H1 (cell line): ENCODE measurements around the gene CYP1A1. TPM values are rescaled to one million over a fixed set of nuclear protein-coding genes. Genes with fewer than 3 reads are reported as not detected.

Experiments
- CTCF ChIA-PET: fragments of 300-600 bp; sonication (Branson Sonifier 250); formaldehyde crosslinking; loops from one replicate; lab custom pipeline; 2021; ENCODE audit not compliant: partially characterized antibody; lab: Charles Lee
- POLR2A ChIA-PET: fragments of 300-600 bp; sonication (Branson Sonifier 250); formaldehyde crosslinking; loops from one replicate; lab custom pipeline; 2021; ENCODE audit warnings: inconsistent platforms; ENCODE audit not compliant: partially characterized antibody; lab: Charles Lee
- DNase-seq, 2 experiments: peaks; one replicate each; pipeline versions ENCODE4 v3.0.0 to v3.0.0-alpha.2; 2010 to 2022; ENCODE audit warnings: low spot score in 2 of 2, low read depth in 1 of 2, mixed read lengths in 1 of 2
- FAIRE-seq: peaks from 2 replicates; lab custom pipeline; 2011; peaks lifted over from hg19 to GRCh38; lab: Jason Lieb, UNC
- H2AFZ ChIP-seq: 2 replicates; pipeline ENCODE4 v1.8.1; 2012; ENCODE audit warnings: low read length, inconsistent platforms
- H2AK5ac ChIP-seq: 2 replicates; pipeline ENCODE4 v1.6.1; 2013; ENCODE audit warnings: low read depth, low read length
- H2BK120ac ChIP-seq: replicated peaks from 2 replicates; pipeline ENCODE3; 2013; ENCODE audit warnings: low read depth, low read length, inconsistent platforms
- H2BK12ac ChIP-seq: 2 replicates; pipeline ENCODE4 v1.6.1; 2013; ENCODE audit warnings: low read depth, low read length
- H2BK15ac ChIP-seq: 2 replicates; pipeline ENCODE4 v1.6.1; 2013; ENCODE audit warnings: low read length
- H2BK20ac ChIP-seq: 2 replicates; pipeline ENCODE4 v1.6.1; 2013; ENCODE audit warnings: low read length
- H2BK5ac ChIP-seq: 2 replicates; pipeline ENCODE4 v1.6.1; 2013; ENCODE audit warnings: low read depth, low read length
- H3K14ac ChIP-seq: 2 replicates; pipeline ENCODE4 v1.6.1; 2013; ENCODE audit warnings: inconsistent platforms; ENCODE audit not compliant: insufficient read length
- H3K18ac ChIP-seq: 2 replicates; pipeline ENCODE4 v1.6.1; 2013; ENCODE audit warnings: low read length; ENCODE audit errors: extremely low read depth
- H3K23ac ChIP-seq: 2 replicates; pipeline ENCODE4 v1.6.1; 2013; ENCODE audit warnings: inconsistent platforms; ENCODE audit not compliant: insufficient read length
- H3K23me2 ChIP-seq: 2 replicates; pipeline ENCODE4 v1.6.1; 2013; ENCODE audit warnings: low read depth, low read length
- H3K27ac ChIP-seq: 2 replicates; pipeline ENCODE4 v1.6.1; 2011; ENCODE audit warnings: low read depth, low read length, inconsistent platforms
- H3K27me3 ChIP-seq, 4 experiments: replicated peaks in 1 of 4; 1 replicate in 1 of 4; 2 replicates in 3 of 4; pipeline versions ENCODE4 v1.6.1 to v1.8.1; 2011 to 2013; ENCODE audit warnings: low read length in 3 of 4, mild to moderate bottlenecking in 3 of 4, inconsistent platforms in 2 of 4, mixed read lengths in 2 of 4, moderate library complexity in 1 of 4; ENCODE audit not compliant: control insufficient read depth in 3 of 4, insufficient read depth in 3 of 4; ENCODE audit errors: extremely low read depth in 1 of 4
- H3K36me3 ChIP-seq, 4 experiments: 2 replicates each; pipeline versions ENCODE4 v1.6.1 to v1.8.1; 2011 to 2013; ENCODE audit warnings: mild to moderate bottlenecking in 4 of 4, low read length in 3 of 4, moderate library complexity in 2 of 4, control low read depth in 1 of 4, inconsistent platforms in 1 of 4; ENCODE audit not compliant: insufficient read depth in 4 of 4, control insufficient read depth in 2 of 4
- H3K4ac ChIP-seq: replicated peaks from 2 replicates; pipeline ENCODE3; 2013; ENCODE audit warnings: low read length, low read depth, mixed read lengths, inconsistent platforms; ENCODE audit not compliant: insufficient read length
- H3K4me1 ChIP-seq, 4 experiments: replicated peaks in 1 of 4; 1 replicate in 1 of 4; 2 replicates in 3 of 4; pipeline versions ENCODE4 v1.6.1 to v1.8.1; 2011 to 2013; ENCODE audit warnings: low read length in 3 of 4, inconsistent platforms in 2 of 4, mixed read lengths in 1 of 4; ENCODE audit not compliant: insufficient read depth in 4 of 4, control insufficient read depth in 3 of 4
- H3K4me2 ChIP-seq, 2 experiments: 2 replicates each; pipeline versions ENCODE4 v1.6.1 to v1.8.1; 2011 to 2013; ENCODE audit warnings: low read depth in 2 of 2, low read length in 2 of 2, control low read depth in 1 of 2, inconsistent platforms in 1 of 2, mild to moderate bottlenecking in 1 of 2; ENCODE audit not compliant: insufficient read depth in 1 of 2
- H3K4me3 ChIP-seq, 4 experiments: fragments of 200-600, 300-600 bp in 1 of 4; sonication (generic), shearing (Covaris generic), sonication (Bioruptor Twin) in 1 of 4; 2 replicates each; pipeline versions ENCODE4 v1.5.1 to v1.8.1; 2011 to 2016; ENCODE audit warnings: low read length in 4 of 4, low read depth in 3 of 4, control low read depth in 2 of 4, inconsistent platforms in 2 of 4, mild to moderate bottlenecking in 2 of 4, mixed read lengths in 1 of 4, moderate library complexity in 1 of 4; ENCODE audit not compliant: insufficient read depth in 2 of 4; ENCODE audit errors: extremely low read depth in 1 of 4
- H3K56ac ChIP-seq: replicated peaks from 2 replicates; pipeline ENCODE3; 2013; ENCODE audit warnings: low read depth, mild to moderate bottlenecking, mixed read lengths, low read length, inconsistent platforms; ENCODE audit not compliant: insufficient read length
- H3K79me1 ChIP-seq: 2 replicates; pipeline ENCODE4 v1.6.1; 2013; ENCODE audit warnings: low read depth, low read length, control low read depth
- H3K79me2 ChIP-seq, 2 experiments: 2 replicates each; pipeline versions ENCODE4 v1.6.1 to v1.8.1; 2012 to 2013; ENCODE audit warnings: low read length in 2 of 2, mild to moderate bottlenecking in 2 of 2, inconsistent platforms in 1 of 2; ENCODE audit not compliant: insufficient read depth in 2 of 2, control insufficient read depth in 1 of 2
- H3K9ac ChIP-seq, 4 experiments: replicated peaks in 1 of 4; 1 replicate in 1 of 4; 2 replicates in 3 of 4; pipeline versions ENCODE4 v1.6.1 to v1.8.1; 2011 to 2013; ENCODE audit warnings: low read depth in 3 of 4, low read length in 3 of 4, control low read depth in 2 of 4, mild to moderate bottlenecking in 2 of 4, moderate library complexity in 2 of 4, inconsistent platforms in 1 of 4; ENCODE audit errors: extremely low read depth in 1 of 4
- H3K9me3 ChIP-seq, 2 experiments: 2 replicates each; pipeline versions ENCODE4 v1.6.1 to v1.8.1; 2012 to 2013; ENCODE audit warnings: mild to moderate bottlenecking in 2 of 2, moderate library complexity in 2 of 2, control low read depth in 1 of 2, inconsistent platforms in 1 of 2, low read depth in 1 of 2, low read length in 1 of 2, mixed read lengths in 1 of 2; ENCODE audit not compliant: insufficient read depth in 2 of 2
- H4K20me1 ChIP-seq, 2 experiments: replicated peaks in 1 of 2; 2 replicates each; pipeline versions ENCODE3 to v1.8.1; 2011 to 2013; ENCODE audit warnings: inconsistent platforms in 2 of 2, low read length in 2 of 2, mild to moderate bottlenecking in 1 of 2; ENCODE audit not compliant: insufficient read depth in 2 of 2, control insufficient read depth in 1 of 2
- H4K5ac ChIP-seq: 2 replicates; pipeline ENCODE4 v1.6.1; 2013; ENCODE audit warnings: low read length, low read depth, mixed read lengths, inconsistent platforms; ENCODE audit not compliant: insufficient read length
- H4K8ac ChIP-seq: 2 replicates; pipeline ENCODE4 v1.8.0; 2013; ENCODE audit warnings: mild to moderate bottlenecking, moderate library complexity, low read length, inconsistent platforms; ENCODE audit not compliant: insufficient read depth; ENCODE audit errors: extremely low read depth
- H4K91ac ChIP-seq: replicated peaks from 2 replicates; pipeline ENCODE3; 2013; ENCODE audit warnings: low read length, mixed read lengths, inconsistent platforms; ENCODE audit not compliant: insufficient read length
- WGBS, 2 experiments: shearing (Covaris generic) in 1 of 2; methylation state at CpG; one replicate each; pipeline versions ENCODE4 v1.1.6 to v1.1.7; 2013 to 2015; ENCODE audit warnings: low lambda C conversion rate in 2 of 2, mixed read lengths in 2 of 2, inconsistent platforms in 1 of 2, low coverage in 1 of 2, missing lambda C conversion rate in 1 of 2; ENCODE audit not compliant: insufficient replicate concordance in 2 of 2, insufficient coverage in 1 of 2, insufficient read length in 1 of 2; ENCODE audit errors: extremely low coverage in 1 of 2, missing lambda C conversion rate in 1 of 2; 5-methylcytosine and 5-hydroxymethylcytosine counted together
- polyA plus RNA-seq, 7 experiments: library from polyadenylated mRNA; depleted of rRNA in 3 of 7; stranded (reverse) in 5 of 7; unstranded in 2 of 7; fragments of >200 nt in 5 of 7; fragments of 200-250 nt in 2 of 7; gene quantifications; 1 replicate in 5 of 7; 2 replicates in 1 of 7; 4 replicates in 1 of 7; pipeline versions ENCODE4 v1.2.1 to v1.2.3, GENCODE V29; 2011 to 2013; ENCODE audit warnings: missing spikeins in 2 of 7, mixed read lengths in 2 of 7
- total RNA-seq: library from RNA; stranded (reverse); fragmentation: NEBNext Ultra II Directional; extraction: Animal tissue kit (Norgen Biotek cat#: 25700); gene quantifications from 2 replicates; pipeline ENCODE4 v1.2.1, GENCODE V29; 2021

Gene CYP1A1
- total and polyA plus RNA-seq, 2 of the 8 experiments (the other 6 are each of a cell fraction or from before 2014, with no cell fraction given): 0.32 to 0.35 TPM

GRCh38 chr15:74727727-74728126 lies 2.4 kb upstream of the CYP1A1 start:
- Histone ChIP-seq H3K4ac (no peak overlapping the region), H3K79me1 (no peaks in the 10 kb centered on the region), H3K79me2 (no peaks in the 10 kb centered on the region), H3K27ac (no peak overlapping the region), H2BK12ac (no peak overlapping the region), H4K5ac (no peak overlapping the region), H3K9ac (no peak overlapping the region), H3K56ac (no peak overlapping the region), H3K23ac (no peak overlapping the region), H3K4me2 (no peak overlapping the region), H4K8ac (no peak overlapping the region), H2BK20ac (no peak overlapping the region), H4K91ac (no peak overlapping the region), H3K23me2 (peaks cover 11% of the 10 kb centered on the region; the same call in 1 of the 2 replicates), H3K14ac (no peak overlapping the region), H3K27me3 (peaks cover 12 to 29% (median 26%) of the 10 kb centered on the region in 4 experiments), H3K36me3 (no peaks in the 10 kb centered on the region), H2AFZ (no peak overlapping the region), H3K18ac (no peak overlapping the region), H4K20me1 (no peaks in the 10 kb centered on the region), H3K4me3 (no peak overlapping the region), H3K9me3 (no peaks in the 10 kb centered on the region; a peak in 1 of 4 replicates), H2AK5ac (peak overlapping the region; percentile 90; the same call in 1 of the 2 replicates), H2BK120ac (no peak overlapping the region), H2BK15ac (no peak overlapping the region), H3K4me1 (peaks cover 0 to 5% (median 0%) of the 10 kb centered on the region in 4 experiments; a peak in 3 of 7 replicates), H2BK5ac (no peak overlapping the region)
- ChIA-PET CTCF (interaction anchor here (0.6 to 1.4 kb wide), 2 partner anchors 84 to 93 kb away, joined by 3 to 4 read pairs; no protein-coding TSS in a partner anchor), POLR2A (interaction anchor here (1.1 to 5.5 kb wide), 2 partner anchors 32 to 50 kb away, joined by 3 to 46 read pairs; no protein-coding TSS in a partner anchor)
- DNase-seq (no peak), FAIRE-seq (no peak)
- 84% methylated on average over 7 of the region's 7 CpGs; no CpG with 5 or more reads in 1 of the 2 experiments for WGBS, 2 experiments
